H9 (cell line): ENCODE data around the gene PDK4. TPM values are rescaled to one million over a fixed set of nuclear protein-coding genes. Genes with fewer than 3 reads are reported as not detected.

Source experiments
- DNase-seq: peaks from one replicate; pipeline ENCODE4 v3.0.0-alpha.2; 2017
- H2AFZ ChIP-seq: one replicate; pipeline ENCODE4 v1.6.1; 2013; ENCODE audit warnings: mild to moderate bottlenecking, low read length, control low read depth, moderate library complexity
- H2AK5ac ChIP-seq: 2 replicates; pipeline ENCODE4 v1.6.1; 2013; ENCODE audit warnings: low read length, control low read depth, mixed read lengths; ENCODE audit not compliant: insufficient read length
- H2BK120ac ChIP-seq: one replicate; pipeline ENCODE4 v1.6.1; 2013; ENCODE audit warnings: low read depth, mild to moderate bottlenecking, low read length, control low read depth, inconsistent platforms; ENCODE audit not compliant: poor library complexity, severe bottlenecking
- H2BK12ac ChIP-seq: 2 replicates; pipeline ENCODE4 v1.6.1; 2013; ENCODE audit warnings: low read length, control low read depth, mixed read lengths, low read depth; ENCODE audit not compliant: insufficient read length
- H2BK15ac ChIP-seq: 2 replicates; pipeline ENCODE4 v1.6.1; 2013; ENCODE audit warnings: low read depth, low read length, control low read depth
- H2BK20ac ChIP-seq: one replicate; pipeline ENCODE4 v1.6.1; 2013; ENCODE audit warnings: low read depth, mild to moderate bottlenecking, low read length, control low read depth, inconsistent platforms; ENCODE audit not compliant: poor library complexity, severe bottlenecking
- H2BK5ac ChIP-seq: 2 replicates; pipeline ENCODE4 v1.6.1; 2013; ENCODE audit warnings: low read length, control low read depth, mixed read lengths; ENCODE audit not compliant: insufficient read length
- H3K14ac ChIP-seq: 2 replicates; pipeline ENCODE4 v1.6.1; 2013; ENCODE audit warnings: low read length, control low read depth; ENCODE audit not compliant: insufficient read depth
- H3K18ac ChIP-seq: 2 replicates; pipeline ENCODE4 v1.6.1; 2013; ENCODE audit warnings: low read depth, mild to moderate bottlenecking, mixed read lengths, low read length, control low read depth; ENCODE audit not compliant: insufficient read length
- H3K23ac ChIP-seq: 2 replicates; pipeline ENCODE4 v1.6.1; 2013; ENCODE audit warnings: low read length, control low read depth, mixed read lengths, low read depth; ENCODE audit not compliant: insufficient read length
- H3K23me2 ChIP-seq: 2 replicates; pipeline ENCODE4 v1.6.1; 2013; ENCODE audit warnings: low read depth, mild to moderate bottlenecking, mixed read lengths, low read length, control low read depth; ENCODE audit not compliant: insufficient read length, poor library complexity, severe bottlenecking
- H3K27ac ChIP-seq: 2 replicates; pipeline ENCODE4 v1.5.1; 2013; ENCODE audit warnings: low read length, control low read depth, mixed read lengths, low read depth; ENCODE audit not compliant: insufficient read length
- H3K27me3 ChIP-seq: 2 replicates; pipeline ENCODE4 v1.6.1; 2013; ENCODE audit warnings: low read length, control low read depth, inconsistent platforms; ENCODE audit not compliant: insufficient read depth
- H3K4ac ChIP-seq: 2 replicates; pipeline ENCODE4 v1.6.1; 2013; ENCODE audit warnings: low read depth, mild to moderate bottlenecking, control low read depth, inconsistent platforms, low read length, moderate library complexity
- H3K4me1 ChIP-seq: 2 replicates; pipeline ENCODE4 v1.6.1; 2013; ENCODE audit warnings: low read length, control low read depth, inconsistent platforms; ENCODE audit not compliant: insufficient read depth
- H3K4me2 ChIP-seq: 2 replicates; pipeline ENCODE4 v1.6.1; 2013; ENCODE audit warnings: low read length, control low read depth, mixed read lengths; ENCODE audit not compliant: insufficient read length, insufficient read depth
- H3K56ac ChIP-seq: 2 replicates; pipeline ENCODE4 v1.6.1; 2013; ENCODE audit warnings: low read depth, mild to moderate bottlenecking, mixed read lengths, low read length, control low read depth; ENCODE audit not compliant: insufficient read length
- H3K79me1 ChIP-seq: 2 replicates; pipeline ENCODE4 v1.6.1; 2013; ENCODE audit warnings: low read depth, mild to moderate bottlenecking, moderate library complexity, low read length, control low read depth, inconsistent platforms; ENCODE audit not compliant: insufficient read depth, poor library complexity, severe bottlenecking
- H3K79me2 ChIP-seq: 2 replicates; pipeline ENCODE4 v1.6.1; 2013; ENCODE audit warnings: low read length, control low read depth, inconsistent platforms; ENCODE audit not compliant: insufficient read depth
- H3K9ac ChIP-seq: 2 replicates; pipeline ENCODE4 v1.6.1; 2013; ENCODE audit warnings: low read length, control low read depth, mixed read lengths; ENCODE audit not compliant: insufficient read length; ENCODE audit errors: extremely low read depth
- H3K9me3 ChIP-seq: one replicate; pipeline ENCODE4 v1.6.1; 2013; ENCODE audit warnings: low read depth, low read length, inconsistent platforms; ENCODE audit not compliant: control insufficient read depth
- H3T11ph ChIP-seq: one replicate; pipeline ENCODE4 v1.6.1; 2013; ENCODE audit warnings: mild to moderate bottlenecking, low read length, control low read depth, inconsistent platforms
- H4K20me1 ChIP-seq: one replicate; pipeline ENCODE4 v1.6.1; 2013; ENCODE audit not compliant: control insufficient read depth, insufficient read length, insufficient read depth
- H4K5ac ChIP-seq: 2 replicates; pipeline ENCODE4 v1.6.1; 2013; ENCODE audit warnings: low read depth, mild to moderate bottlenecking, mixed read lengths, low read length, control low read depth; ENCODE audit not compliant: insufficient read length
- H4K8ac ChIP-seq: replicated peaks from 2 replicates; pipeline ENCODE4 v1.6.1; 2013; ENCODE audit warnings: low read length, control low read depth, mixed read lengths, low read depth; ENCODE audit not compliant: insufficient read length
- H4K91ac ChIP-seq: 2 replicates; pipeline ENCODE4 v1.6.1; 2013; ENCODE audit warnings: low read depth, mild to moderate bottlenecking, moderate library complexity, mixed read lengths, low read length, control low read depth; ENCODE audit not compliant: insufficient read length
- H3K27ac Mint-ChIP-seq, 3 experiments: 2 replicates in 2 of 3; 3 replicates in 1 of 3; pipeline ENCODE4 v1.8.0; 2020 to 2021; ENCODE audit warnings: mixed read lengths in 3 of 3, mild to moderate bottlenecking in 1 of 3, moderate library complexity in 1 of 3
- H3K27me3 Mint-ChIP-seq: 2 replicates; pipeline ENCODE4 v1.8.0; 2021; ENCODE audit warnings: low read depth, mild to moderate bottlenecking, moderate library complexity, mixed read lengths
- H3K36me3 Mint-ChIP-seq, 3 experiments: 2 replicates in 2 of 3; 3 replicates in 1 of 3; pipeline ENCODE4 v1.8.0; 2020 to 2021; ENCODE audit warnings: low read depth in 3 of 3, mixed read lengths in 3 of 3; ENCODE audit not compliant: insufficient read depth in 1 of 3
- H3K4me1 Mint-ChIP-seq, 2 experiments: 2 replicates each; pipeline ENCODE4 v1.8.0; 2020; ENCODE audit warnings: mixed read lengths in 2 of 2
- H3K4me3 Mint-ChIP-seq, 2 experiments: 2 replicates in 1 of 2; 3 replicates in 1 of 2; pipeline ENCODE4 v1.8.0; 2020 to 2021; ENCODE audit warnings: mild to moderate bottlenecking in 2 of 2, mixed read lengths in 2 of 2, moderate library complexity in 1 of 2
- H3K9me3 Mint-ChIP-seq, 2 experiments: 2 replicates in 1 of 2; 3 replicates in 1 of 2; pipeline ENCODE4 v1.8.0; 2020; ENCODE audit warnings: mild to moderate bottlenecking in 2 of 2, mixed read lengths in 2 of 2, moderate library complexity in 1 of 2
- total RNA-seq: library from RNA; stranded (reverse); gene quantifications from 2 replicates; pipeline ENCODE4 v1.2.1, GENCODE V29; 2021
- TF ChIP-seq, protein P1 (sequence below): fragments of 200-600 bp; sonication (generic); conservative IDR thresholded peaks from 3 replicates; pipeline ENCODE4 v1.8.0; 2021; ENCODE audit warnings: antibody characterized with exemption, mild to moderate bottlenecking

PDK4 gene
- total RNA-seq, 1 experiment from 2014 or later: not detected

DNA sequence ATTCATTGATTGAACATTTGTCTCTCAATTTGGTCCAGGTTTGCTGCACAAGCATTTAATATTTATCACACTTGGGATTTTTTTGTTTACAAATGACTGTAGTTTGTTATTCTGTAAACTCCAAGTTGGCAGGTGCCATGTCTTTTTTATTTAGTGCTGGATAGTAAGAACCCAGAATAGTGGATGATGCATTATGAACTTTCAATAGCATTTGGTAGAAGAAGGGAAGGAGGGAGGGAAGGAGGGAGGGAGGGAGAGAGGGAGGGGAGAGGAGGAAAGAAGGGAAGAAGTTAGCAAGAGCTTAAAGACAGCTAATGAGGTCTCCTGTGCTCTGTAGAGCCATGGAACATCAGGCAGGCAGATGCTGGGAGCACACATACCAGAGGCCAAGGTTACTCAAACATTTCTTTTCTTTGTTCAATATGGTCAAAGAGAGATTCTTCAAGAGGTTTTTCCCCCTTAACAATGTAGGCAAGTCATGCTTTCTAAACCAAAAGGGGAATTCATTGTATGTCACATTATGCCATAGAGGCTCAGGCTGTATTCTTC lies 25.8 kb upstream of the PDK4 start:
- no peak overlapping the region for H3K56ac ChIP-seq
- H3K27ac Mint-ChIP-seq: no peak overlapping the region

More for the DNA sequence above, 25.8 kb upstream of the PDK4 start:
- Histone ChIP-seq H3K14ac (no peak overlapping the region), H3T11ph (no peak overlapping the region), H3K27ac (no peak overlapping the region), H3K4me2 (no peak overlapping the region), H2AFZ (no peak overlapping the region), H2BK120ac (no peak overlapping the region), H2AK5ac (no peak overlapping the region), H2BK12ac (no peak overlapping the region), H2BK5ac (no peak overlapping the region), H3K79me1 (no peaks in the 10 kb centered on the region), H3K4ac (no peak overlapping the region), H3K27me3 (no peaks in the 10 kb centered on the region), H3K79me2 (no peaks in the 10 kb centered on the region), H3K23ac (no peak overlapping the region), H3K4me1 (no peaks in the 10 kb centered on the region), H2BK15ac (no peak overlapping the region), H3K23me2 (no peaks in the 10 kb centered on the region), H4K5ac (no peak overlapping the region), H3K9ac (no peak overlapping the region), H4K91ac (no peak overlapping the region), H3K18ac (no peak overlapping the region), H3K9me3 (no peaks in the 10 kb centered on the region), H4K8ac (no peak overlapping the region), H4K20me1 (no peaks in the 10 kb centered on the region), H2BK20ac (no peak overlapping the region)
- no peaks in the 10 kb centered on the region for H3K9me3 Mint-ChIP-seq
- TF ChIP-seq, protein P1, sequence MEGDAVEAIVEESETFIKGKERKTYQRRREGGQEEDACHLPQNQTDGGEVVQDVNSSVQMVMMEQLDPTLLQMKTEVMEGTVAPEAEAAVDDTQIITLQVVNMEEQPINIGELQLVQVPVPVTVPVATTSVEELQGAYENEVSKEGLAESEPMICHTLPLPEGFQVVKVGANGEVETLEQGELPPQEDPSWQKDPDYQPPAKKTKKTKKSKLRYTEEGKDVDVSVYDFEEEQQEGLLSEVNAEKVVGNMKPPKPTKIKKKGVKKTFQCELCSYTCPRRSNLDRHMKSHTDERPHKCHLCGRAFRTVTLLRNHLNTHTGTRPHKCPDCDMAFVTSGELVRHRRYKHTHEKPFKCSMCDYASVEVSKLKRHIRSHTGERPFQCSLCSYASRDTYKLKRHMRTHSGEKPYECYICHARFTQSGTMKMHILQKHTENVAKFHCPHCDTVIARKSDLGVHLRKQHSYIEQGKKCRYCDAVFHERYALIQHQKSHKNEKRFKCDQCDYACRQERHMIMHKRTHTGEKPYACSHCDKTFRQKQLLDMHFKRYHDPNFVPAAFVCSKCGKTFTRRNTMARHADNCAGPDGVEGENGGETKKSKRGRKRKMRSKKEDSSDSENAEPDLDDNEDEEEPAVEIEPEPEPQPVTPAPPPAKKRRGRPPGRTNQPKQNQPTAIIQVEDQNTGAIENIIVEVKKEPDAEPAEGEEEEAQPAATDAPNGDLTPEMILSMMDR: no peak
- H3K4me3 Mint-ChIP-seq: no peak overlapping the region
- no peaks in the 10 kb centered on the region for H3K36me3 Mint-ChIP-seq
- H3K4me1 Mint-ChIP-seq: no peaks in the 10 kb centered on the region
- peaks cover 8% of the 10 kb centered on the region for H3K27me3 Mint-ChIP-seq
- no peak for DNase-seq
